A172 (cell line): ENCODE measurements around the gene BRD9. TPM values are rescaled to one million over a fixed set of nuclear protein-coding genes. Genes with fewer than 3 reads are reported as not detected.
"Not testable (repeated sequence)": the region's sequence is repeated elsewhere in the genome, so short reads cannot be mapped to it uniquely, and the experiment has no call there.

Source experiments
- DNase-seq: peaks from one replicate; pipeline ENCODE4 v3.0.0-alpha.2; 2015; ENCODE audit warnings: low spot score
- total RNA-seq: library from RNA; depleted of rRNA; stranded (reverse); fragments of >200 nt; shearing (Covaris generic); gene quantifications from 2 replicates; pipeline ENCODE4 v1.2.3, GENCODE V29; 2014

The BRD9 gene
- total RNA-seq, 1 experiment from 2014 or later: 38.8 TPM

- DNase-seq: not testable (repeated sequence)
Observed at GRCh38 chr5:845031-845675, 47.4 kb downstream of the BRD9 start.

- DNase-seq: not testable (repeated sequence)
Observed at GRCh38 chr5:844426-844825, 48.2 kb downstream of the BRD9 start.

GRCh38 chr5:843926-844325 lies 48.7 kb downstream of the BRD9 start:
- not testable (repeated sequence) for DNase-seq

GRCh38 chr5:843371-843770 lies 49.2 kb downstream of the BRD9 start:
- DNase-seq: not testable (repeated sequence)

GRCh38 chr5:842402-843221 lies 50.0 kb downstream of the BRD9 start:
- not testable (repeated sequence) for DNase-seq

GRCh38 chr5:841531-842401 lies 50.8 kb downstream of the BRD9 start:
- not testable (repeated sequence) for DNase-seq

GRCh38 chr5:840974-841435 lies 51.6 kb downstream of the BRD9 start:
- DNase-seq: not testable (repeated sequence)

- DNase-seq: not testable (repeated sequence)
Observed at GRCh38 chr5:840118-840973, 52.3 kb downstream of the BRD9 start.

GRCh38 chr5:838431-838851 lies 54.2 kb downstream of the BRD9 start:
- DNase-seq: not testable (repeated sequence)

GRCh38 chr5:837621-838121 lies 54.9 kb downstream of the BRD9 start:
- DNase-seq: not testable (repeated sequence)

- not testable (repeated sequence) for DNase-seq
Observed at GRCh38 chr5:835933-836612, 56.5 kb downstream of the BRD9 start.

GRCh38 chr5:834013-834412 lies 58.6 kb downstream of the BRD9 start:
- DNase-seq: not testable (repeated sequence)

- not testable (repeated sequence) for DNase-seq
Observed at GRCh38 chr5:828194-828593, 64.4 kb downstream of the BRD9 start.

GRCh38 chr5:825544-825943 lies 67.1 kb downstream of the BRD9 start:
- DNase-seq: not testable (repeated sequence)

GRCh38 chr5:821504-821903 lies 71.1 kb downstream of the BRD9 start:
- no peak for DNase-seq

GRCh38 chr5:820245-820644 lies 72.4 kb downstream of the BRD9 start:
- DNase-seq: no peak

GRCh38 chr5:819078-819477 lies 73.5 kb downstream of the BRD9 start:
- DNase-seq: no peak

- no peak for DNase-seq
Observed at GRCh38 chr5:816176-816575, 76.4 kb downstream of the BRD9 start.

- DNase-seq: no peak
Observed at GRCh38 chr5:815449-815848, 77.2 kb downstream of the BRD9 start.
